MCF 10A (cell line): ENCODE measurements around the gene HSD17B8. TPM values are rescaled to one million over a fixed set of nuclear protein-coding genes. Genes with fewer than 3 reads are reported as not detected.

Experiments
- Bru-seq: library from RNA; stranded (reverse); fragments of 400-500 nt; gene quantifications from one replicate; lab custom pipeline; 2021; lab: Mats Ljungman, UMichigan
- BruChase-seq, 2 experiments: library from RNA; stranded (reverse); fragments of 400-500 nt; gene quantifications; one replicate each; lab custom pipeline; 2021; lab: Mats Ljungman, UMichigan
- BruUV-seq: library from RNA; stranded (reverse); fragments of 400-500 nt; replicated peaks from 2 replicates; lab custom pipeline; 2021; lab: Mats Ljungman, UMichigan
- CTCF ChIA-PET: fragments of 300-600 bp; sonication (Branson Sonifier 250); formaldehyde crosslinking; extraction: SDS; loops from one replicate; lab custom pipeline; 2021; ENCODE audit warnings: antibody characterized with exemption, inconsistent platforms; lab: Yijun Ruan, JAX
- POLR2A ChIA-PET: fragments of 300-600, 350-650 bp; sonication (Branson Sonifier 250); formaldehyde crosslinking; extraction: SDS; loops from one replicate; lab custom pipeline; 2020; ENCODE audit warnings: antibody characterized with exemption, inconsistent platforms; lab: Yijun Ruan, JAX
- DNase-seq: peaks from one replicate; pipeline ENCODE4 v3.0.0-alpha.2; 2018; ENCODE audit not compliant: unreplicated experiment
- H3K27ac Mint-ChIP-seq: one replicate; pipeline ENCODE4 v1.8.0; 2022; ENCODE audit warnings: mild to moderate bottlenecking, low read depth, mixed read lengths; ENCODE audit not compliant: unreplicated experiment
- H3K27me3 Mint-ChIP-seq: one replicate; pipeline ENCODE4 v1.8.0; 2022; ENCODE audit warnings: mixed read lengths; ENCODE audit not compliant: insufficient read depth, unreplicated experiment
- H3K36me3 Mint-ChIP-seq: one replicate; pipeline ENCODE4 v1.8.0; 2022; ENCODE audit warnings: mild to moderate bottlenecking, moderate library complexity, mixed read lengths; ENCODE audit not compliant: insufficient read depth, unreplicated experiment
- H3K4me1 Mint-ChIP-seq: one replicate; pipeline ENCODE4 v1.8.0; 2022; ENCODE audit warnings: mixed read lengths; ENCODE audit not compliant: insufficient read depth, unreplicated experiment
- H3K4me3 Mint-ChIP-seq: one replicate; pipeline ENCODE4 v1.8.0; 2022; ENCODE audit warnings: mild to moderate bottlenecking, moderate library complexity, mixed read lengths; ENCODE audit not compliant: unreplicated experiment
- H3K9me3 Mint-ChIP-seq: one replicate; pipeline ENCODE4 v1.8.0; 2022; ENCODE audit warnings: mixed read lengths; ENCODE audit not compliant: unreplicated experiment
- CTCF ChIP-seq: fragments of 200-600 bp; IDR thresholded peaks from one replicate; pipeline ENCODE4 v1.8.0; 2022; ENCODE audit warnings: antibody characterized with exemption, mild to moderate bottlenecking; ENCODE audit not compliant: unreplicated experiment
- intact Hi-C: fragments of 100-400 bp; cut with micrococcal nuclease; formaldehyde crosslinking; loops from 2 replicates; pipeline ENCODE4 v1.14.1; 2022
- long read RNA-seq: library from polyadenylated mRNA; stranded (forward); transcript quantifications from one replicate; pipeline ENCODE4 v2.0.0, GENCODE V29; 2022
- total RNA-seq: library from RNA; stranded (reverse); gene quantifications from 2 replicates; pipeline ENCODE4 v1.2.3, GENCODE V29; 2022

HSD17B8 gene
- total RNA-seq = 26.4 and 26.6 TPM in 2 replicates
- percentile 62 among the genes with signal in this experiment for Bru-seq, nascent RNA
- percentile 57 among the genes with signal in this experiment for BruChase-seq, experiment 1, labeled RNA remaining after a 6-hour chase
- percentile 51 among the genes with signal in this experiment for BruChase-seq, experiment 2, labeled RNA remaining after a 2-hour chase
- long read RNA-seq, transcript HSD17B8-203 (9 exons, 990 nt) = major isoform, 44 of 59 reads
- long read RNA-seq, partial matches to known transcripts = 11 of 59 reads
- long read RNA-seq, other reads (novel, unspliced or antisense) = 4 of 59 reads

DNA sequence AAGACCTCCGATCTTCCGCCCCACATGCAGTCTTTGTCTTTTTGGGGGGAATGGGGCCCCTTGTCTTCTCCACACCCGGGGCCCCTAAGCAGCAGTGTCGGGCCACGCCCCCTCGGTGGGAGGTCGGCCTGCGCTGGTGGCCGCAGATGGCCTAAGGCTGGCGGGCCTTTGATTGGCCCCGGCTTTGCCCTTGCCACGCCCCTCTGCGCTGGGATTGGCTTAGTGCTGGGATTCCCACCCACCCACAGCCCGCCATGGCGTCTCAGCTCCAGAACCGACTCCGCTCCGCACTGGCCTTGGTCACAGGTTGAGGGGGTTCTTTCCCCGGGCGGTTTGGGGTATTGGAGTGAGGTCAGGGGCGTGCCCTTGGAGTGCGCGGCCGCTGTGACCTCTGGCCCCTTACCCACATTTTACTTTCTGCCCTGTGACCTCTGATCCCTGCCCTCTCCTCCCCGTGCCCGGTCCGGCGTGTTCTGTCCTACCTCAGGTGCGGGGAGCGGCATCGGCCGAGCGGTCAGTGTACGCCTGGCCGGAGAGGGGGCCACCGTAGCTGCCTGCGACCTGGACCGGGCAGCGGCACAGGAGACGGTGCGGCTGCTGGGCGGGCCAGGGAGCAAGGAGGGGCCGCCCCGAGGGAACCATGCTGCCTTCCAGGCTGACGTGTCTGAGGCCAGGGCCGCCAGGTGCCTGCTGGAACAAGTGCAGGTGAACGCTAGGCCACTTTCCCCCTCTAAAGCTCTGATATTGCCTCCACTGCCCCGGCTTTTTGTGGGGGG lies at the start of gene HSD17B8:
Gene HSD17B8 (plus strand): TSS at position 241 of the 776 bp plus-strand sequence. CDS start 14 bp downstream, at position 255.
- Mint-ChIP-seq H3K36me3 (peaks cover 29% of the 10 kb centered on the region), H3K27me3 (no peaks in the 10 kb centered on the region), H3K4me1 (peaks cover 57% of the 10 kb centered on the region), H3K9me3 (no peaks in the 10 kb centered on the region), H3K4me3 (peak within 1 kb of the TSS; percentile 98), H3K27ac (peak within 1 kb of the TSS; percentile 85)
- no peak for TF ChIP-seq CTCF
- BruUV-seq = no TSS peak
- intact Hi-C loops = loop anchor here (5.0 kb wide), 1 partner anchor 93 kb away; the partner anchor contains the start of gene RGL2
- CTCF ChIA-PET = interaction anchor here (0.6 to 2.0 kb wide), 4 partner anchors 14 to 117 kb away, joined by 3 to 8 read pairs (median 6); no protein-coding TSS in a partner anchor
- POLR2A ChIA-PET = interaction anchor here (0.6 to 2.4 kb wide), 10 partner anchors 8 to 1009 kb away, joined by 3 to 19 read pairs (median 4); partner anchors contain the start of genes RGL2, RPS18 and VPS52
- peak; percentile 92 for DNase-seq

DNA sequence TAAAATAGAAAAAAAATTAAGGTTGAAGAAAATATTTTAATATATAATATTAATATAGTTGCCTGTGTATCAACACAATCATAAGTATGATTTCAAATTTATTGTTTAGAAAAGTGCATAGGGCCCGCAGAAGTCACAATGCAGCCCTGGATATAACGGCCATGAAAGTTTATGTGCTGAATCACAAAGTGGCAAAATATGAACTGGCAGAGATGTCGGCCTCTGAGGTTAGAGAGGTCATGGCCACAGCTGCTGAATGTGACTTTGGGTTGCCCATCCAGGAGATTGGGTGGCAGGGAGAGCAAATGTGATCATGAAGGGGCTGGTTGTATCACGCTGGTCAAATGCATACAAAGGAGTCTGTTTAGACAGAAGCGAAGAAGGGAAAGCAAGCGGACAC lies 47.9 kb upstream of the HSD17B8 start:
- Mint-ChIP-seq H3K36me3 (no peaks in the 10 kb centered on the region), H3K27me3 (peaks cover 15% of the 10 kb centered on the region), H3K4me3 (no peak overlapping the region), H3K4me1 (peaks cover 5% of the 10 kb centered on the region), H3K27ac (no peak overlapping the region), H3K9me3 (peaks cover 10% of the 10 kb centered on the region)
- no peak for TF ChIP-seq CTCF
- intact Hi-C loops = no loop called here
- no peak for DNase-seq
- POLR2A ChIA-PET = no interaction called here
- CTCF ChIA-PET = no interaction called here
- no TSS peak for BruUV-seq

- no peak for TF ChIP-seq CTCF
- DNase-seq = no peak
- no peak overlapping the region for H3K27ac Mint-ChIP-seq
- BruUV-seq = no TSS peak
- H3K4me1 Mint-ChIP-seq = peaks cover 9% of the 10 kb centered on the region
- intact Hi-C loops = no loop called here
- CTCF ChIA-PET = no interaction called here
- peaks cover 6% of the 10 kb centered on the region for H3K9me3 Mint-ChIP-seq
- H3K27me3 Mint-ChIP-seq = peaks cover 15% of the 10 kb centered on the region
- no peaks in the 10 kb centered on the region for H3K36me3 Mint-ChIP-seq
- POLR2A ChIA-PET = no interaction called here
- no peak overlapping the region for H3K4me3 Mint-ChIP-seq
Observed at GRCh38 chr6:33156964-33157363, 47.5 kb upstream of the HSD17B8 start.

DNA sequence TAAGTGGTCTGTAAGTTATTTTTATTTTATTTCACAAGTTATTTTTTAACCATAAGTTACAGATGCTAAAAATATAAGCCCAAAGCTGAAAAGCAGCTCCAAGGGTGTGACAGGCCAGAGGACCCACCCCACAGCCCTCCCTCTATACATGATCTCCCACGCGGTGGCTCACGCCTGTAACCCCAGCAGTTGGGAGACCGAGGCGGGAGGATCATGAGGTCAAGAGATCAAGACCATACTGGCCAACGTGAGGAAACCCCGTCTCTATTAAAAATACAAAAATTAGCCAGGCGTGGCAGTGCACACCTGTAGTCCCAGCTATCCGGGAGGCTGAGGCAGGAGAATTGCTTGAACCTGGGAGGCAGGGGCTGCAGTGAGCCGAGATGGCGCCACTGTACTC lies 44.4 kb upstream of the HSD17B8 start:
- Mint-ChIP-seq H3K9me3 (no peaks in the 10 kb centered on the region), H3K36me3 (peaks cover 6% of the 10 kb centered on the region), H3K4me3 (no peak overlapping the region), H3K27ac (no peak overlapping the region), H3K4me1 (peaks cover 12% of the 10 kb centered on the region), H3K27me3 (peaks cover under 1% of the 10 kb centered on the region)
- intact Hi-C loops = loop anchor here (5.0 kb wide), 1 partner anchor 38 kb away; no protein-coding TSS in a partner anchor
- TF ChIP-seq CTCF = no peak
- ChIA-PET POLR2A (interaction anchor here (1.5 kb wide), 1 partner anchor 88 kb away, joined by 3 read pairs; no protein-coding TSS in a partner anchor), CTCF (interaction anchor here (0.6 to 4.6 kb wide), 10 partner anchors 10 to 433 kb away, joined by 3 to 17 read pairs (median 4); no protein-coding TSS in a partner anchor)
- DNase-seq = no peak
- BruUV-seq = no TSS peak
